Measurements from ENCODE around the gene DMKN.

- TF ChIP-seq, protein P1, sequence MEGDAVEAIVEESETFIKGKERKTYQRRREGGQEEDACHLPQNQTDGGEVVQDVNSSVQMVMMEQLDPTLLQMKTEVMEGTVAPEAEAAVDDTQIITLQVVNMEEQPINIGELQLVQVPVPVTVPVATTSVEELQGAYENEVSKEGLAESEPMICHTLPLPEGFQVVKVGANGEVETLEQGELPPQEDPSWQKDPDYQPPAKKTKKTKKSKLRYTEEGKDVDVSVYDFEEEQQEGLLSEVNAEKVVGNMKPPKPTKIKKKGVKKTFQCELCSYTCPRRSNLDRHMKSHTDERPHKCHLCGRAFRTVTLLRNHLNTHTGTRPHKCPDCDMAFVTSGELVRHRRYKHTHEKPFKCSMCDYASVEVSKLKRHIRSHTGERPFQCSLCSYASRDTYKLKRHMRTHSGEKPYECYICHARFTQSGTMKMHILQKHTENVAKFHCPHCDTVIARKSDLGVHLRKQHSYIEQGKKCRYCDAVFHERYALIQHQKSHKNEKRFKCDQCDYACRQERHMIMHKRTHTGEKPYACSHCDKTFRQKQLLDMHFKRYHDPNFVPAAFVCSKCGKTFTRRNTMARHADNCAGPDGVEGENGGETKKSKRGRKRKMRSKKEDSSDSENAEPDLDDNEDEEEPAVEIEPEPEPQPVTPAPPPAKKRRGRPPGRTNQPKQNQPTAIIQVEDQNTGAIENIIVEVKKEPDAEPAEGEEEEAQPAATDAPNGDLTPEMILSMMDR (conservative IDR thresholded peaks at IDR 0.05 in 1 of 2, IDR thresholded peaks at IDR 0.05 in 1 of 2; ENCODE audit: low read depth in 1 of 2, low read length in 2 of 2) = no peak
- no peak for TF ChIP-seq EZH2 (IDR thresholded peaks at IDR 0.05; ENCODE audit: low read length, missing control alignments)
Measured at GRCh38 chr19:35542209-35542608, 28.8 kb upstream of the DMKN start.
